Islet precursor cell (in vitro differentiated cells): Measurements from ENCODE around the gene BCHE.

Experiments used
- DNase-seq: peaks from one replicate; pipeline ENCODE4 v3.0.0-alpha.2; 2018

The BCHE gene

DNA sequence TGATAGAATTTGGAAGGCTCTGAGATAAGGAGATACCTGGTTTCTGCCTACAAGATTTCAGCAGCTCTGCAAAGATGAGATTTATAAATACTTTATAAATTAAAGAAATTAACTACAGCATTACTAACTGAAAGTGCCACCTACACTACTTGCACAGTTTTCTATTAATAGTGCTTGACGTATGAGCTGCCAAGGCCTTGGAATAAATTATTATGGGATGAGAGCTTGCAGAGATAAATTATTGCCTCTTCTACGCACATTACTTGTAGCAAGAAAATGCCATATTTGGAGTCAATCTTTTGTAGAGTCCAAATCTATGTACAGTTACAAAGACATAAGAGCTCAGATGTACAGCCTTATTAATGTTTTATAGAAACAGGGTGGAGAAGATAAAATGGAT is 89.1 kb downstream of the BCHE start:
- no peak for DNase-seq

DNA sequence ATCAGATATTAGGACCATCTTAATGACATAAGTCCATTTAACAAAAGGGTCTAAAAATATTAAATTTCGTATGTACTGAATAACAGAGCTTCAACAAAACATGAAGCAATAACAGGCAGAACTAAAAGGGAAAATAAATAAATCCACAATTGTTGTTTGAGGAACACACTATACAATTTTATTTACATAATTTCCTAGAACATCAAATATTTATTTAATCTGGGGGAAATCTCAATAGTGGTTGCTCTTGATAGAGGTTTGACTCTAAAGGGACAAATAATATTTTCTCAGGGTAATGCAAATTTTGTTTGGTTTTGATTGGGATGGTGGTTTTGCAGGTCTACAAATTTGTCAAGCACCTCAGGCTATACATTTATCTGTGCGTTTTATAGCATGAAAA is 90.3 kb downstream of the BCHE start:
- no peak for DNase-seq

DNA sequence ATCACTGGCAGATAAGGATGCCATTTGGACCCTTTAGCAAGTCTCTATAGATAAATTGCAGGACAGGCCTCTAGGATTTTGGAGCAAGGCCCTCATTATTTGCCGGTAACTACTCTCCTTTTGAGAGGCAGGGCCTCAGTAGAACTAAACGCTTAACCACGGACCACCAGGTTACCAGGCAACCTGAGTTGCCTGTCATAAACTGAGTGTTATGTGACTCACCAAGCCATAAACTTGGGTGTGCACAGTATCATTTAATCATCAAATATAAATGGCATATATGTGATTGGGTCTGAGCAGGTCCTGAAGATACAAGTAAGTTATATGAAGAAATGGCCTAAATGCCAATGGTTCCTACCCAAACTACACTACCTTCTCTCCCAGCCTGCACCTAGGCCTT is 93.2 kb downstream of the BCHE start:
- no peak for DNase-seq

DNA sequence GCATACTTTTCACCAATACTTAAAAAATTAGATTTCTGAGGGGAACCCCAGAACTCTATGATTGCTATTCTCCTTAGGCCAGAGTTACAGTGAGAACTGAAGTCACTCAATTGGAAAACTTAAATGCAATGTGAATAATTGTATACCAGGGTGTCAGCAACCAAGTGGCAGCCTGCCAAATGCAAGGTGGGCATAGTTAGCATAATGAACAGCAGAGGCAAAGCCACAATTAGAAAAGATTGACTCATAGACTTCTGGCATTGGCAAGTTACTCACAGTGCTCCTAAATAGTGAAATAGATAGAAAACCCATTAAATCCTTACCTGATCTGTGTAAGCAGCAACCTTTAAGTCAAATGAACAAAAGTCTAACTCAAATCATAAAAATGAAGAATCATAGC is 94.9 kb downstream of the BCHE start:
- DNase-seq: no peak

DNA sequence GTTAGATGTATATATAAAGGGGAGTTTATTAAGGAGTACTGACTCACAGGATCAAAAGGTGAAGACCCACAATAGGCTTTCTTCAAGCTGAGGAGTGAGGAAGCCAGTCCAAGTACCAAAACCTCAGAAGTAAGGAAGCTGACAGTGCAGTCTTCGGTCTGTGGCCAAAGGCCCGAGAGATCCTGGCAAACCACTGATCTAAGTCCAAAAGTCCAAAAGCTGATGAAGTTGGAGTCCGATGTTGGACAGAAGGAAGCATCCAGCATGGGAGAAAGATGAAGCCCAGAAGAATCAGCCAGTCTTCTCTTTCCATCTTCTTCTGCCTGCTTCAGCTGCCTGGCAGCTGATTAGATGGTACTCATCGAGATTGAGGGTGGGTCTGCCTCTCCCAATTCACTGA is 107.5 kb downstream of the BCHE start:
- no peak for DNase-seq

DNA sequence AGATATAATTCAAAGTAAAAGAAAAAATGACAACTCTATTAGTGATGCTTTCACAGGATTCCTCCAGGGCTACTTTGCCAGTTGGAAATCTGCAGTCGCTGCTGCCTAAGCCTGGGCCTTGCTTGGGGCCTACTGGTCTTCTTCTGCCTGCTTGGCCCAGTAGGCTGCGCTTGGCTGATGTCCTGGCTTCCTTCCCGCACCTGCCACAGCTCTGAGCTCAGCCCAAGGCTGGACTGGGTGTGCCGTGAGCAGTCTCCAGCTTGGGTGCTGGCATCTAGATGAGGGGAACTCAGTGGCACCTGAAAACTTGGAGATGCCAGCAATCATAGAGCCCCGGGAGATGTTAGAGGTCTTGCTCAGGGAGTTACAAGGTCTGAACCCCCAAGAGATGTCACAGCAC is 108.3 kb downstream of the BCHE start:
- no peak for DNase-seq

DNA sequence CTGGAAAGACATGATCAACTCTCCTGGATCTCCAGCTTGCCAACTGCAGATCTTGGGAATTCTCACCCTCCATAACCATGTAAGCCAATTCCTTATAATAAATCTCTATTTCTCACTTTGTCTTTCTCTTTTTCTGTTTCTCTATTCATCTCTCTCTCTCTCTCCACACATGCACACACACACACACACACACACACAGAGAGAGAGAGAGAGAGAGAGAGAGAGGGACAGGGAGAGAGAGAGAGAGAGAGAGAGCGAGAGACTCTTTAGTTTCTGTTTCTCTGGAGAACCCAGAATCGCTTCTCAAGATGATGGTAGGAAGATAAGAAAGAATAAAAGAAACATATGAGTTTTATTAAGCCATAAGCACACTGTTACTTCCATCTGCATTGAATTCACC is 111.9 kb downstream of the BCHE start:
- no peak for DNase-seq
